ENCODE measurements around the gene BMPR1B.
"Not testable (repeated sequence)": the region's sequence is repeated elsewhere in the genome, so short reads cannot be mapped to it uniquely, and the experiment has no call there.

Gene BMPR1B

GRCh38 chr4:95091272-95091671, 333.5 kb downstream of the BMPR1B start:
- DNase-seq (ENCODE audit: low read depth) = no peak

DNA sequence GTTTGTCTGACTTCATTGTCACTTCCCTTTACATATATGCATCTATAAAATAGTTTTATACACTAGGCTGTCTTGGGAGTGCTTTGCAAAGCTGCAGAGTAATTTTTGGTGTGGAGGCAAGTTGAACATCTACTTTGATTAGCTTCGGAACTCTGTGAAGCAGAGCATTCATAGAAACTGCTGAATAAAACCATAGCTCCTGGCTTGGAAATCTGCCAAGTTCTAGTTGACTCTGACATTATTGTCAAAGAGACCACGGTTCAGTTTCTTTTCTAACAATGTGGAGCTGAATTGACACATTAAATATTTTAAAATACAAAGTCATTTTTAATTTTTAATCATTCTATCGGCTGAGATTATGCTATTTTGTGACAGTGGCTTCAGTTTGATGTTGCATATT, 335.0 kb downstream of the BMPR1B start:
- DNase-seq (ENCODE audit: low read depth) = no peak

DNA sequence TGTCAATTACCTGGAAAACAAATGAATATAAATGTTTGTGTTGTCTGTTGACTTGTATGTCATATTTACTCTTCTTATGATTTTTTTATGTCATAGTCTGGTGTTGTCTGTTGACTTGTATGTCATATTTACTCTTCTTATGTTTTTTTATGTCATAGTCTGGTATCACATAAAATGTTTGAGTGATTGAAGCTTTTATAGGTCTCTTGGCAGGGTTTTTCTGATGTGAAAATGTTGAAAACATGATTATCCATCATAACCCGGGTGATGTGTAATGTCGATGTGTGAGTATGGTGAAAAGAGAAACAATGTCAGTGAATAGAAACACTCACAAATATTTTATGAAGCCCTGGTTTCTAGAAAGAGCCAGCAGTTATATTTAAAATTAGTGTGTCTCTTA, 335.7 kb downstream of the BMPR1B start:
- DNase-seq (ENCODE audit: low read depth) = no peak

DNA sequence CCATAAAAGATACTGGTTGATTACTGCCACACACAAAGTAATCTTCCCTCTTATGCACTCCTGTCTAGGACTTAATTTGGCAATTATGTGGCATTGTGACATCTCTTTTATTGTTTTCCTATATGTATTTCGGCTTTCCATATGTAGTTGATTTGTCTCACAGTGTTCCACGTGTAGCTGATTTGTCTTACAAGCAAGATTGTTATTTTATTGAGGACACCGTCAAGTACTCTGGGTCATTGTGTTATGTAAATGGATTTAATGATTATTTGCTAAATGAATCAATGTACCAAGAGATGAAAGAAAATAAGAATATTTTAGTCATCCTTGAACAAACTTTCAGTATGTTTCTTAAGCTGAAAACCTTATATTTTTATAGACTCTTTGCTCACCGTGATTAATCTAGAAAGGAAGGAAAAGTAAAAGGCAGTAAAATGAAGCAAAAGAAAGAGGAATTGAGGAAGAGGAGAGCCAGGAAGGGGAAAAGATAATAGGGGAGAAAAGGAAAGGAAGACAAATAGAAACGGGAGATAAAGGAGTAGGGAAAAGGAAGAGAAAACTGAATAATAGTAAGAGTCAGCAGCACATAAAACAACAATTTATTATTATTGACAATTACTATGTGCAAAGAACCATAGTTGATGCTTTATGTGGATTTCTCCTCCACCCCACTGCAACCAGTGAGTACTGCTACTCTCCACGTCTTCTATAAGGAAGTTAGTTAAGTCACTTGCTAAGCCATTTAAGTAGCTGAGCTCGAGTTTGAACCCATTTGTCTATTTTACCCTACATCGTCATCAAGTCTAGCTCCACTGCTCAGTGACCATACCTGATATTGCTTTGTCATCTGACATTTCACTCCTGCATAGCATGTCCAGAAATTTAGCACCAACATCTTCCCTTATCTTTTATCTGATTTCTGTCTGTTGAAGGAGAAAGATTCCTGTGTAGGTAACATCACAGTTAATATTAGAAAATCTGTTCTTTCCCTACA, 336.5 kb downstream of the BMPR1B start:
- no peak for DNase-seq (ENCODE audit: low read depth)

GRCh38 chr4:95095348-95095974, 337.7 kb downstream of the BMPR1B start:
- DNase-seq (ENCODE audit: low read depth) = no peak

GRCh38 chr4:95102162-95102790, 344.5 kb downstream of the BMPR1B start:
- DNase-seq (ENCODE audit: low read depth) = no peak

- no peak for DNase-seq (ENCODE audit: low read depth)
Measured at GRCh38 chr4:95105112-95105511, 347.4 kb downstream of the BMPR1B start.

GRCh38 chr4:95105983-95106382, 348.2 kb downstream of the BMPR1B start:
- no peak for DNase-seq (ENCODE audit: low read depth)

GRCh38 chr4:95106408-95106928, 348.7 kb downstream of the BMPR1B start:
- no peak for DNase-seq (ENCODE audit: low read depth)

- no peak for DNase-seq (ENCODE audit: low read depth)
Measured at GRCh38 chr4:95107004-95107403, 349.2 kb downstream of the BMPR1B start.

GRCh38 chr4:95107635-95108034, 349.9 kb downstream of the BMPR1B start:
- no peak for DNase-seq (ENCODE audit: low read depth)

DNA sequence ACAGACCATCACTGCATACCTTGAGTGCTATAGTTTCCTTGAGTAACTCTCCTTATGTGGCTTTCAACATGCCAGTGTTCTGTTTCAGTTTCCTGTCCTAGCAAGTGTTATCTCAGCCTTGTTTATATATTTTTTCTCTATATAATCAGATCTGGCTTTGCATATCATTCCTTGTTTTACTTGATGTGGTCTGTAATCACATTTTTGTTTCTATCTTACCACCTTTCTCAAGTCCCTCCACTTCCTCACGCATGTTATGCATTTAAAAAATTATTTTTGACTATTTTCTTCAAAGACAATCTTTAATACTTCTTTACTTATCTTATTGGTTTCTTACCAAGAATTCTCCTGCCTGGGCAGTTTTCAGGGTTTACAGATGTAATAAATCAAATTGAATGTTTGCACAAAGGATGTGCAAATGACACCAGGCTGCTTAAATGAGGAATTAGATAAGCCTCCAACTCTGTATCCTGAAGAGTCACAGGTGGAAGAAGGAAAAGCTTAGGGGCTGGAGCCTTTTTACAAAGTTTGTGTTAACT, 351.2 kb downstream of the BMPR1B start:
- DNase-seq (ENCODE audit: low read depth) = no peak

- no peak for DNase-seq (ENCODE audit: low read depth)
Measured at GRCh38 chr4:95114521-95114920, 356.8 kb downstream of the BMPR1B start.

DNA sequence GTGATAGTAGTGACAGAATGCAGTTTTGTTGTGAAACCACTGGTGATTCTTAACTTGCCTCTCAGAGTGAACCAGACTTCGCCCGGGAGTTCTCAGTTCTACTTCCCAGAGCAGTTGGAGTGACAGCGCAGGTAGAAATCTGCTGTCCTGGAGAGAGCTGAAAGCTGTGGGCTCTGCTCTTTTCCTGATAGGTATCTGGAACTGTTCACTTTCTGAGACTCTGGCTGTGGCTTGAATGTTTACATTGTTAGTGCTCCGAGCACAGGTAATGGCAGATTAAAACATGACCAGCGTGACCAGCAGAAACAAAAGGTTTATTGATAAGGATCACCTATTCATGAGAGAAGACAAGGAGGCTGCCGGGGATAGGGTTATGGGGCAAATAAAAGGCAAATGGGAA, 360.7 kb downstream of the BMPR1B start:
- DNase-seq (ENCODE audit: low read depth) = no peak

DNA sequence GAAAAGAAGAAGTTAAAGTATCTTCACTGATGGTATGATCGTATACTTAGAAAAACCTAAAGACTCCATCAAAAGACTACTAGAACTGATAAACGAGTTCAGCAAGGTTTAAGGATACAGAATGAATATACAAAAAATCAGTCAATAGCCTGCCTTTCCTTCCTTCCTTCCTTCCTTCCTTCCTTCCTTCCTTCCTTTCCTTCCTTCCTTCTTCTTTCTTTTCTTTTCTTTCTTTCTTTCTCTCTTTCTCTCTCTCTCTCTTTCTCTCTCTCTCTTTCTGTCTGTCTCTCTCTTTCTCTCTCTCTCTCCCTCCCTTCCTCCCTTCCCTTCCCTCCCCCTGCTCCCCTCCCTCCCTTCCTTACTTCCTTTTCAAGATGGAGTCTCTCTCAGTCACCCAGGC, 362.7 kb downstream of the BMPR1B start:
- DNase-seq (ENCODE audit: low read depth) = no peak

DNA sequence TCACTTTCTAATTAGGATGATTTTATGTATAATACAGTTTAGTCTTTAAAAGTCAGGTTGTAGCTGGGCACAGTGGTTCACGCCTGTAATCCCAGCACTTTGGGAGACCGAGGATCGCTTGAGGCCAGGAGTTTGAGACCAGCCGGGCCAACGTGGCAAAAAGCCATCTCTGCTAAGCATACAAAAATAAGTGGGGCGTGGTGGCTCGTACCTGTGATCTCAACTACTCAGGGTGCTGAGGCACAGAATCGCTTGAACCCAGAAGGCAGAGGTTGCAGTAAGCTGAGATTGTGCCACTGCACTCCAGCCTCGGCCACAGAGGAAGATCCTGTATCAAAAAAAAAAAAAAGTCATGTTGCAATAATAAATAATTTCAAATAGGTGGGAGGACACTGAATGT, 364.2 kb downstream of the BMPR1B start:
- no peak for DNase-seq (ENCODE audit: low read depth)

GRCh38 chr4:95124906-95125504, 367.2 kb downstream of the BMPR1B start:
- DNase-seq (ENCODE audit: low read depth) = no peak

DNA sequence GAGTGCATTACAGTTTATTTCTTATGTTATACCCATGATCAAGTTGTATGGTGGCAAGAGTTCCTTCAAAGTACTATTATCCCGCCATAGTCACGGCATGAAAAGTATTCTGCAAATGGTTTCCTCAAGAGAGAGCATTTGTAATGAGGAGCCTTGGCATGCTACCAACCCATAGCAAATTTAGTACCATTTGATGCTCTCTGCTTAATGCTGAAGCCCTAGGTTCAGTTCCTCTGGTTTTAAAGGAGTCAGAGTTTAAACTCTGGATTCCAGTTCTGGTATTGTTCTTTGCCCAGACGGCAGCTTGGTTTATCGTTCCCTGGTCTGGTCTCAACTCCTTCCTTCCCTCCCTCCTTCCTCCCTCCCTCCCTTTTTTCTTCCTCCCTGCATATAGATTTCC, 371.3 kb downstream of the BMPR1B start:
- DNase-seq (ENCODE audit: low read depth) = no peak

- no peak for DNase-seq (ENCODE audit: low read depth)
Measured at GRCh38 chr4:95129821-95130311, 372.1 kb downstream of the BMPR1B start.

DNA sequence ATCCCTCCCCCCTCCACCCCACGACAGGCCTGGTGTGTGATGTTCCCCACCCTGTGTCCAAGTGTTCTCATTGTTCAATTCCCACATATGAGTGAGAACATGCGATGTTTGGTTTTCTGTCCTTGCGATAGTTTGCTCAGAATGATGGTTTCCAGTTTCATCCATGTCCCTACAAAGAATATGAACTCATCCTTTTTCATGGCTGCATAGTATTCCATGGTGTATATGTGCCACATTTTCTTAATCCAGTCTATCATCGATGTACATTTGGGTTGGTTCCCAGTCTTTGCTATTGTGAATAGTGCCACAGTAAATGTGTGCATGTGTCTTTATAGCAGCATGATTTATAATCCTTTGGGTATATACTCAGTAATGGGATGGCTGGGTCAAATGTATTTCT, 376.3 kb downstream of the BMPR1B start:
- DNase-seq (ENCODE audit: low read depth) = not testable (repeated sequence)

DNA sequence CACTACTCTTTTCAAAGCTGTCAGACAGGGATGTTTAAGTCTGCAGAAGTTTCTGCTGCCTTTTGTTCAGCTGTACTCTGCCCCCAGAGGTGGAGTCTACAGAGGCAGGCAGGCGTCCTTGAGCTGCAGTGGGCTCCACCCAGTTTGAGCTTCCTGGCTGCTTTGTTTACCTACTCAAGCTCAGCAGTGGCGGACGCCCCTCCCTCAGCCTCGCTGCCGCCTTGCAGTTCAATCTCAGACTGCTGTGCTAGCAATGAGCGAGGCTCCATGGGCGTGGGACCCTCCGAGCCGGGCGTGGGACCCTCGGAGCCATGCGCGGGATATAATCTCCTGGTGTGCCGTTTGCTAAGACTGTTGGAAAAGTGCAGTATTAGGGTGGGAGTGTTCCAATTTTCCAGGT, 381.7 kb downstream of the BMPR1B start:
- not testable (repeated sequence) for DNase-seq (ENCODE audit: low read depth)

DNA sequence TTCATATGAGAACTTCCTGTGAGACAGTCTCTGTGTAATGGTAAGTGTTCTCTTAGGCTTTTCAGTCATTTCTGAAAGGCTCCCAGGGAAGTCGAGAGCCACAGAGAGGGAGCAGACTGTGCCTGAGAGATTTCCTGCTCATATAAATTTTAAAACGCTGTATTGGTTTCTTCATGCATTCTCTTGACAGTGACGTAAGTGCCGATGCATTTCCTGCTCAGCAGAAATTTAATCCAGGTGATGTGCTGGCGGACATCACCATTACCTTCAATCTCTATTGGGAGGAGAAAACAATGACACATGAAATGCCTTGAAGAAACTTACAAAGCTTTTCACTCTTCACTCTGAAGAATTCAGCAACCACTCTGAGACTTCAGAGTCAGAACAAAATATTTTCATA, 383.6 kb downstream of the BMPR1B start:
- DNase-seq (ENCODE audit: low read depth) = no peak
